Breast epithelium (tissue), 3 donors: ENCODE data around the gene HSFX3.
"Not testable (repeated sequence)": the region's sequence is repeated elsewhere in the genome, so short reads cannot be mapped to it uniquely, and the experiment has no call there.

ENCODE experiments used
- CTCF ChIP-seq, 3 donors: fragments of 450-650 bp; IDR thresholded peaks; one replicate each; pipeline ENCODE4 v1.5.1; 2016 to 2017; ENCODE audit warnings: antibody characterized with exemption in 3 of 3, mild to moderate bottlenecking in 3 of 3, moderate library complexity in 3 of 3
- POLR2A ChIP-seq: fragments of 450-650 bp; IDR thresholded peaks from one replicate; pipeline ENCODE4 v1.6.1; 2016; ENCODE audit warnings: antibody characterized with exemption, mild to moderate bottlenecking, moderate library complexity

- TF ChIP-seq CTCF (IDR thresholded peaks at IDR 0.05); POLR2A: not testable (repeated sequence)
Measured at GRCh38 chrX:149502923-149503322, 46.8 kb downstream of the HSFX3 start.
